B cell (primary cell): ENCODE measurements around the gene STEAP2. TPM values are rescaled to one million over a fixed set of nuclear protein-coding genes. Genes with fewer than 3 reads are reported as not detected.

Experiments used
- ATAC-seq: fragments of 200-7000 bp; cut with Tn5 transposase; one replicate; pipeline ENCODE4 v1.10.0; 2021; ENCODE audit warnings: low read depth, mild to moderate bottlenecking, moderate number of reproducible peaks, moderate library complexity
- CTCF ChIA-PET: fragments of 350-600 bp; sonication (Branson Sonifier 250); formaldehyde crosslinking; loops from one replicate; lab custom pipeline; 2021; ENCODE audit warnings: antibody characterized with exemption, inconsistent platforms; lab: Charles Lee
- POLR2A ChIA-PET: fragments of 350-600 bp; sonication (Branson Sonifier 250); formaldehyde crosslinking; loops from one replicate; lab custom pipeline; 2021; ENCODE audit warnings: antibody characterized with exemption; lab: Charles Lee
- DNase-seq: peaks from one replicate; pipeline ENCODE4 v3.0.0; 2013
- H2AFZ ChIP-seq: 2 replicates; pipeline ENCODE4 v1.6.1; 2012; ENCODE audit warnings: mild to moderate bottlenecking, low read depth, low read length; ENCODE audit not compliant: insufficient read depth, poor library complexity, severe bottlenecking
- H3K27ac ChIP-seq, 2 donors: 1 replicate in 1 of 2; 2 replicates in 1 of 2; pipeline ENCODE4 v1.5.1; 2012 to 2013; ENCODE audit warnings: low read length in 2 of 2, mild to moderate bottlenecking in 2 of 2, moderate library complexity in 1 of 2
- H3K27me3 ChIP-seq, 4 experiments: fragments of 200-600 bp in 1 of 4; sonication (generic) in 1 of 4; replicated peaks in 1 of 4; 1 replicate in 2 of 4; 2 replicates in 2 of 4; pipeline versions ENCODE4 v1.6.1 to v1.7.0; 2013 to 2016; ENCODE audit warnings: low read length in 3 of 4, mild to moderate bottlenecking in 2 of 4, mixed read lengths in 1 of 4, moderate library complexity in 1 of 4; ENCODE audit not compliant: insufficient read depth in 4 of 4, control insufficient read depth in 3 of 4; ENCODE audit errors: control extremely low read depth in 1 of 4
- H3K36me3 ChIP-seq, 2 experiments: replicated peaks in 1 of 2; 1 replicate in 1 of 2; 2 replicates in 1 of 2; pipeline versions ENCODE4 v1.6.1 to v1.7.1; 2013; ENCODE audit warnings: low read length in 1 of 2; ENCODE audit not compliant: insufficient read depth in 2 of 2, control insufficient read depth in 1 of 2; ENCODE audit errors: control extremely low read depth in 1 of 2, extremely low read depth in 1 of 2
- H3K4me1 ChIP-seq, 2 donors: fragments of 200-600 bp in 1 of 2; sonication (generic) in 1 of 2; 1 replicate in 1 of 2; 2 replicates in 1 of 2; pipeline versions ENCODE4 v1.5.1 to v1.6.1; 2013 to 2017; ENCODE audit warnings: low read length in 2 of 2; ENCODE audit not compliant: control insufficient read depth in 2 of 2, insufficient read depth in 2 of 2
- H3K4me2 ChIP-seq: replicated peaks from 2 replicates; pipeline ENCODE3; 2012; ENCODE audit warnings: mild to moderate bottlenecking, low read depth, low read length; ENCODE audit not compliant: poor library complexity, severe bottlenecking
- H3K4me3 ChIP-seq, 5 experiments: fragments of 200-600 bp in 1 of 5; sonication (generic) in 1 of 5; 1 replicate in 3 of 5; 2 replicates in 2 of 5; pipeline versions ENCODE4 v1.5.1 to v1.7.0; 2011 to 2016; ENCODE audit warnings: low read length in 4 of 5, mild to moderate bottlenecking in 4 of 5, low read depth in 2 of 5, control low read depth in 1 of 5, moderate library complexity in 1 of 5; ENCODE audit not compliant: insufficient read depth in 1 of 5; ENCODE audit errors: control extremely low read depth in 1 of 5, extremely low read depth in 1 of 5
- H3K79me2 ChIP-seq: fragments of 200-600 bp; sonication (generic); one replicate; pipeline ENCODE4 v1.6.0; 2016; ENCODE audit warnings: low read length; ENCODE audit not compliant: control insufficient read depth, insufficient read depth
- H3K9ac ChIP-seq: fragments of 200-600 bp; sonication (generic); 2 replicates; pipeline ENCODE4 v1.6.1; 2017; ENCODE audit warnings: mild to moderate bottlenecking, low read length, moderate library complexity
- H3K9me3 ChIP-seq, 3 donors: one replicate each; pipeline versions ENCODE4 v1.6.1 to v1.7.1; 2013; ENCODE audit warnings: low read length in 2 of 3; ENCODE audit not compliant: control insufficient read depth in 2 of 3, insufficient read depth in 1 of 3; ENCODE audit errors: control extremely low read depth in 1 of 3
- H4K20me1 ChIP-seq: 2 replicates; pipeline ENCODE4 v1.6.0; 2012; ENCODE audit warnings: mild to moderate bottlenecking, low read length; ENCODE audit not compliant: insufficient read depth, control insufficient read depth, poor library complexity, severe bottlenecking
- H3K27ac Mint-ChIP-seq: one replicate; pipeline ENCODE4 v1.8.0; 2021; ENCODE audit warnings: mixed read lengths
- H3K27me3 Mint-ChIP-seq: one replicate; pipeline ENCODE4 v1.8.0; 2021; ENCODE audit warnings: mixed read lengths
- H3K4me1 Mint-ChIP-seq: one replicate; pipeline ENCODE4 v1.8.0; 2021; ENCODE audit warnings: mixed read lengths
- H3K4me3 Mint-ChIP-seq: one replicate; pipeline ENCODE4 v1.8.0; 2021; ENCODE audit warnings: mixed read lengths
- H3K9me3 Mint-ChIP-seq: one replicate; pipeline ENCODE4 v1.8.0; 2022; ENCODE audit warnings: mixed read lengths; ENCODE audit not compliant: insufficient read depth
- EZH2 ChIP-seq: IDR thresholded peaks from 2 replicates; pipeline ENCODE4 v1.6.1; 2012; ENCODE audit warnings: borderline replicate concordance, low read depth, mild to moderate bottlenecking, moderate library complexity, low read length; ENCODE audit not compliant: insufficient read depth, poor library complexity, severe bottlenecking
- WGBS: methylation state at CpG from one replicate; pipeline ENCODE4 v1.1.5; 2013; ENCODE audit warnings: missing lambda C conversion rate; ENCODE audit not compliant: insufficient coverage; 5-methylcytosine and 5-hydroxymethylcytosine counted together
- intact Hi-C: fragments of 100-400 bp; cut with micrococcal nuclease; formaldehyde crosslinking; loops from one replicate; pipeline ENCODE4 v1.10.0; 2022
- polyA plus RNA-seq: library from polyadenylated mRNA; depleted of rRNA; stranded (reverse); fragments of >200 nt; gene quantifications from 2 replicates; pipeline ENCODE4 v1.2.3, GENCODE V29; 2012
- total RNA-seq, 2 donors: library from RNA; stranded (reverse); fragments of 120-200 nt in 1 of 2; gene quantifications; 1 replicate in 1 of 2; 2 replicates in 1 of 2; pipeline versions ENCODE4 v1.2.3 to v1.2.4, GENCODE V29; 2013 to 2022
- TF ChIP-seq, protein P1 (sequence below): fragments of 200-600 bp; IDR thresholded peaks from one replicate; pipeline ENCODE4 v1.8.0; 2022; ENCODE audit warnings: antibody characterized with exemption, mild to moderate bottlenecking

The STEAP2 gene
- total and polyA plus RNA-seq, 2 donors (not counting 1 experiment from before 2014, with no cell fraction given) = not detected

GRCh38 chr7:90176195-90176594 is 35.3 kb upstream of the STEAP2 start:
- no peak for ATAC-seq
- H3K4me3 ChIP-seq = no peak overlapping the region
- H3K27ac Mint-ChIP-seq = no peak overlapping the region
- H3K79me2 ChIP-seq = no peaks in the 10 kb centered on the region
- H4K20me1 ChIP-seq = no peaks in the 10 kb centered on the region
- no peak overlapping the region for H3K9ac ChIP-seq
- no peak overlapping the region for H3K27ac ChIP-seq
- no peak for DNase-seq
- no peak overlapping the region for H3K4me2 ChIP-seq
- peaks cover 13% of the 10 kb centered on the region for H3K27me3 Mint-ChIP-seq
- H2AFZ ChIP-seq = no peak overlapping the region
- TF ChIP-seq, protein P1, sequence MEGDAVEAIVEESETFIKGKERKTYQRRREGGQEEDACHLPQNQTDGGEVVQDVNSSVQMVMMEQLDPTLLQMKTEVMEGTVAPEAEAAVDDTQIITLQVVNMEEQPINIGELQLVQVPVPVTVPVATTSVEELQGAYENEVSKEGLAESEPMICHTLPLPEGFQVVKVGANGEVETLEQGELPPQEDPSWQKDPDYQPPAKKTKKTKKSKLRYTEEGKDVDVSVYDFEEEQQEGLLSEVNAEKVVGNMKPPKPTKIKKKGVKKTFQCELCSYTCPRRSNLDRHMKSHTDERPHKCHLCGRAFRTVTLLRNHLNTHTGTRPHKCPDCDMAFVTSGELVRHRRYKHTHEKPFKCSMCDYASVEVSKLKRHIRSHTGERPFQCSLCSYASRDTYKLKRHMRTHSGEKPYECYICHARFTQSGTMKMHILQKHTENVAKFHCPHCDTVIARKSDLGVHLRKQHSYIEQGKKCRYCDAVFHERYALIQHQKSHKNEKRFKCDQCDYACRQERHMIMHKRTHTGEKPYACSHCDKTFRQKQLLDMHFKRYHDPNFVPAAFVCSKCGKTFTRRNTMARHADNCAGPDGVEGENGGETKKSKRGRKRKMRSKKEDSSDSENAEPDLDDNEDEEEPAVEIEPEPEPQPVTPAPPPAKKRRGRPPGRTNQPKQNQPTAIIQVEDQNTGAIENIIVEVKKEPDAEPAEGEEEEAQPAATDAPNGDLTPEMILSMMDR = no peak
- TF ChIP-seq EZH2 = no peak
- CTCF ChIA-PET = no interaction called here
- WGBS = 100% methylated on average over 1 of the region's 1 CpG
- peaks cover 0 to 4% of the 10 kb centered on the region in 2 donors for H3K4me1 ChIP-seq
- no peaks in the 10 kb centered on the region for H3K9me3 Mint-ChIP-seq
- H3K36me3 ChIP-seq = no peaks in the 10 kb centered on the region
- POLR2A ChIA-PET = no interaction called here
- intact Hi-C loops = no loop called here
- H3K4me1 Mint-ChIP-seq = peaks cover 13% of the 10 kb centered on the region
- H3K9me3 ChIP-seq = peaks cover 0 to 16% (median 6%) of the 10 kb centered on the region in 3 donors
- no peak overlapping the region for H3K4me3 Mint-ChIP-seq
- H3K27me3 ChIP-seq = no peaks in the 10 kb centered on the region

GRCh38 chr7:90178166-90178565 is 33.4 kb upstream of the STEAP2 start:
- ATAC-seq = no peak
- H3K4me1 ChIP-seq = peaks cover 0 to 4% of the 10 kb centered on the region in 2 donors
- WGBS = no CpG with 5 or more reads among the region's 2 CpGs
- no peak overlapping the region for H3K27ac ChIP-seq
- ChIA-PET POLR2A (no interaction called here), CTCF (interaction anchor here (1.5 kb wide), 1 partner anchor 250 kb away, joined by 5 read pairs; no protein-coding TSS in a partner anchor)
- intact Hi-C loops = no loop called here
- H2AFZ ChIP-seq = no peak overlapping the region
- Mint-ChIP-seq H3K27me3 (peaks cover 2% of the 10 kb centered on the region), H3K9me3 (no peaks in the 10 kb centered on the region), H3K4me1 (peaks cover 12% of the 10 kb centered on the region), H3K27ac (no peak overlapping the region), H3K4me3 (no peak overlapping the region)
- no peak for DNase-seq
- no peak overlapping the region for H3K9ac ChIP-seq
- no peaks in the 10 kb centered on the region for H3K79me2 ChIP-seq
- H3K9me3 ChIP-seq = peaks cover 0 to 16% (median 6%) of the 10 kb centered on the region in 3 donors
- TF ChIP-seq, protein P1 = no peak
- no peak for TF ChIP-seq EZH2
- no peaks in the 10 kb centered on the region for H3K27me3 ChIP-seq
- H4K20me1 ChIP-seq = no peaks in the 10 kb centered on the region
- H3K4me3 ChIP-seq = no peak overlapping the region
- no peak overlapping the region for H3K4me2 ChIP-seq
- H3K36me3 ChIP-seq = no peaks in the 10 kb centered on the region
